CD4-positive, alpha-beta T cell treated with Interleukin-15 for 1 hour (primary cell): Measurements from ENCODE around the gene BTD.

Source experiments
- DNase-seq: peaks from one replicate; pipeline ENCODE4 v3.0.0-alpha.2; 2020

Gene BTD

GRCh38 chr3:15638193-15638890, 36.8 kb downstream of the BTD start:
- no peak for DNase-seq

DNA sequence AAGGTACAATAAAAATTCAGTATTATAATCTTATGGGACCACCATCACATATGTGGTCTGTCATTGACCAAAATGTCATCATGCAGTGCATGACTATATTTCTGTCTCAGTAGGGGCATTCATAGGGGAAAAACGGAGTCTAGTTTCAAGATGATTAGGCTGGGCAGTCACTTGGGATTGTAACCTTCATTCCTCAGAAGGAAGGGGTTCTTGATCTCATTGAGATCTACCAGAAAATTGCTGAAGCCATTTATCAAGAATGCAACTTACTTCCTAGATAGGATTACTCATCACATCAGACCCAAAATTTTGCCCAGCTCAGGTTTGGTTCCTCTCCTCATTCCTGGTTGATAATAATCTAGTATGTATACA, 37.3 kb downstream of the BTD start:
- DNase-seq: no peak

- no peak for DNase-seq
Measured at GRCh38 chr3:15645246-15645645, 43.7 kb downstream of the BTD start.

- DNase-seq: no peak
Measured at GRCh38 chr3:15645740-15646501, 44.4 kb downstream of the BTD start.

GRCh38 chr3:15646851-15647511, 45.4 kb downstream of the BTD start:
- no peak for DNase-seq

DNA sequence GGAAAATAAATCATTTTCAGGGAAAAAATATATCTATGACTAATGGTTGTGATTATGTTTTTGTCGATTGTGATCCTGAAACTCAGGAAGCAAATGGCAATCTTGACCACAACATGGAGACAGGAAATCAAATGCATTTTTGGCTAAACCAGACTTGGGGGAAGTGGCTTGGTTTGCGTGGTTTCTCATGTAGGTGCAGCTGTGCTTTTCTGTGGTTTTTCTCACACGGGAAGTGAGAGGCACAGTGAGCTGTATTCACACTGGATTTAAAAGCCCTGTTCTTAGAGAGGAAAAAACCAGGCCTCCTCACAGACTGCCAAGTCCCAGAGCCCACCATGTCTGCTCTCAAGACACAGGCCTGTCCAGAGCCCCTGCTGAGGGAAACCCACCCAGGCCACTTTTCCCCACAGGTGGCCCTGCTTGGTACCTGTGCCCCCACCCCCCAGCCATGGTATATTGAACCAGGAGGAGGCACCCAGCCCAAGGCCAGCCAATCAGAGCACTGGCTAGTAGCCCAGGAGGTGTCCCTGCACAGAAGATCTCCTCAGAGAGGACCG, 46.1 kb downstream of the BTD start:
- DNase-seq: peak; percentile 60

DNA sequence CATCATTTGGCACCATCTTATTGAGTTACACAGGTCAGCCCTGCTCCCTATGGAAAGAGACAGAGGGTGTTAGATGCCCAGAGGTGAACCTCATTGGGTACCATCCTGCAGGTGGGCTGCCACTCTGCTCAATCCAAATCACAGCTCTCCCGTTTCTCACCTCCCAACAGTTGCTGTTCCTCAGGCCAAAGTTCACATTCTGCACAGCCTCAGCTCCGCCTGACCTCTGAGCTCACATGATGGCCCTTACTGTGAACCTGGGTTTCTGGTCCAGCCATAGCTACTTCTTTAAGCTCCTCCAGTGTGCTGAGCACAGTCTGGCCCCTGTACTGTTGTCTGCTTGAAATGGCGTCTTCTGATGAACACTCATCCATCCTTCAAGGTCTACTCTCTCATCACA, 47.8 kb downstream of the BTD start:
- DNase-seq: no peak

DNA sequence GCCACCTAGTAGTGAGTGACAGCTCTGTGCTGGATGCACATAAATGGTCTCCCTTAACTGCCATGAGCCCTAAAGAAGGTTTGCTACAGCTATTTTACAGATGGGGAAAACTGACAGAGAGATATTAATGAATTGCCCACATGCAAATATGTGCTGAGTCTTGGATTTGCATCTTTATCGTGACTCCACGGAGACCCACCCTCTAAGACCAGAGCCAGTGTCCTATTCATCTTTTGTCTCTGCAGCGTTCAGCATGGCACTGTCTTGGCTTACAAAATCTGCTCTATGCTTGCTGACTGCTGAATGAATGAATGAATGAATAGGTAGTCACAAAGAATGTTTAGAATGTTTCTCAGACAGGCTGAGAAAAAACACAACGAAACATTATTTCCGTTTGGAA, 48.3 kb downstream of the BTD start:
- DNase-seq: no peak

GRCh38 chr3:15651396-15651795, 49.9 kb downstream of the BTD start:
- DNase-seq: no peak

GRCh38 chr3:15653321-15653720, 51.8 kb downstream of the BTD start:
- DNase-seq: no peak

- no peak for DNase-seq
Measured at GRCh38 chr3:15654127-15654526, 52.6 kb downstream of the BTD start.

DNA sequence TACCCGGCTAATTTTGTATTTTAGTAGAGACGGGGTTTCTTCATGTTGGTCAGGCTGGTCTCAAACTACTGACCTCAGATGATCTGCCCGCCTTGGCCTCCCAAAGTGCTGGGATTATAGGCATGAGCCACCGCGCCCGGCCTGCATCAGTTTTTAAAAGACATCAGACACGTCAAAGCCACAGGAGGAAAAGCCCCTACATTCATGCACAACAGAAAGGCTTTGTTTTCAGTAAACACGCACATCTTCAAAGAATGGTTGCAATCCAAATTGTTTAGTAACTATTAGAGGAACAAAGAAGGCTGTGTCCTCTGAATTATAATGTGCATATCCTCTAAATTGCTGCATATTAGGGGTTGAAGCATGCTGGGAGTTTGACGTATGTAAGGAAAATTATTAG, 53.3 kb downstream of the BTD start:
- no peak for DNase-seq

DNA sequence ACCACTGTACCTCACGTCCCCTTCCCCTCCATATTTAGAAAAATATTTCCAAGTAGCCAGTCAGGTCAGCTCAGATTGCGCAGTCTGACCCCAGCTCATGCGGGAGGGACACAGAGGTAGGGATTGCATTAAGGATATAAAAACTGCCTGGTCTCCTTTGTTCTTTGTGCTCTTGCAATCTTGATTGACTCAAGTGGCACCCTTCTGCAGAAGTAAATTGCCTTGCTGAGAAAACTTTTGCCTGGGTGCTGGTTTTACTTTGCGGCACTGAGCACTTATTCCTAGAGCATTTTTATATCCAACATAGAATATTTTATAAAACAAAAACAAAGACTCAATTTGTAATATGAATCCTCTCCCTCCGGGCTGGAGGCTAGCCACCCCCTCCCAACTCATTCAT, 54.8 kb downstream of the BTD start:
- DNase-seq: no peak

DNA sequence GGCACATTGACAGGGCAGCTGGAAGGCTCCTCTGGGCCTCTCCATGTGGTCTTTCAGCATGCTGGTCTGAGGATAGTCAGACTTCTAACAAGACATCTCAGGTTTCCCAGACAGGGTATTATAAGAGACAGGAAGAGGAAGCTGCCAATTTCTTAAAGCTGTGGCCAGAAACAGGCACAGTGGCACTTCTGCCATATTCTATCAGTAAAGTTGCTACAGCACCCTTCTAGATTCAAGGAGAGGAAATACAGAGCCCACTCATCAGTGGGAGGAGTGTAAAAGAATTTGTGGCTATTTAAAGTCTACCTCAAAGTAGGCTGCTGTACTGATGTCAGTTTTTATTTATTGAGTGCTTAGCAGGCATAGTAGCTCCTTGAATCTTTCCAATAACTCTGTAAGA, 55.5 kb downstream of the BTD start:
- DNase-seq: no peak

GRCh38 chr3:15659254-15659975, 57.9 kb downstream of the BTD start:
- DNase-seq: no peak

- no peak for DNase-seq
Measured at GRCh38 chr3:15660055-15660935, 58.8 kb downstream of the BTD start.

GRCh38 chr3:15664144-15664543, 62.6 kb downstream of the BTD start:
- DNase-seq: no peak

GRCh38 chr3:15665510-15666150, 64.1 kb downstream of the BTD start:
- DNase-seq: no peak

DNA sequence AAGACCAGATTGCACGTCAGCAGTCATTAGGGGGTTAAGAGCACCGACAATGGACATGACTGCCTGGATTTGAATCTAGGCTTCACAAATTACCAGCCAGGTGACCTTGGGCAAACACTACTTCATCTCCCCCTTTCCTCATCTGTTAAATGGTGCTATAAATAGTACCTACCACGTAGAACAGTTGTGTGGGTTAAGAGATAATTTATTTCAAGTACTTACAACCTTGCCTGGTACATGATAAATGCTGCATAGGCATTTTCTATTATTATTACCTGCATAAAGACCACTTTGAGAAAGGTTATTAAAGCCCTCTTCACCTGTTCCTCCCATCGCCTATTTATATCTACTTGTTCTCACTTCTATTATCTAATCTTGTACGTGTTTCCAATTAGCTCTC, 64.7 kb downstream of the BTD start:
- no peak for DNase-seq

DNA sequence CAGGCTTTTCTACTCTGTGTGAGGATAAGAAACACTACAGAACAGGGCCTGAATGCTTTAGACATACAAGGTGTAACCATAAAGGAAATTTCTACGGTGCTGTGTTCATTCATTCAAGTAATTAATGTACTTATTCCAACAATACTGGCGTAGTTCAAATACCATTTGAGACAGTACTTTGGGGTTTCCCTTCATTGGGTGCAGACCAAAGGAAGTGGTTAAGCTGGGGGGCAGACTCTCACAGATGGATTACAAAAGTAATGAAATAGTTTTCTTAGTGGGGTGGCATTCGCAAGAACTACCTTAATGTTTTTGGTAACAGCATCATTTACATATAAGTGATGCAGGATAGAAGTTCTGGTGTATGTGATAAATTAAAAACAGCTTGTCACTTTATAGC, 65.9 kb downstream of the BTD start:
- peak; percentile 29 for DNase-seq

DNA sequence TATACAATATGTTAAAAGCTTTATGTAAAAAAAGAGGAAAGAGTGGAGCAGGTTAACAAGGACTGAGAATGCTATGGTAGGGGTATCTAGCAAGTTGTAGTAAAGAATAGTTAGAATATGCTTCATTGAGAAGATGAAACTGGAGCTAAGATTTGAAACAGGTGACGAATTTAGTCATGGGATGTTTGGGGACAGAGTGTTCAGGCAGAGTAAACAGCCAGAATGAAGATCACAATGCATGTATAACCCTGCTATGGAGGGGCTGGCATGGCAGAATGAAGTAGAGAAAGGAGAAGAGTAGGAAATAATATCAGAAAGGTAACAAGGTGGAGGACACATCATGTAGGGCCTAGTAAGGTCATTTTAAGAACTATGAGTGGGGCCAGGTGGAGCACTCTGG, 72.0 kb downstream of the BTD start:
- no peak for DNase-seq

DNA sequence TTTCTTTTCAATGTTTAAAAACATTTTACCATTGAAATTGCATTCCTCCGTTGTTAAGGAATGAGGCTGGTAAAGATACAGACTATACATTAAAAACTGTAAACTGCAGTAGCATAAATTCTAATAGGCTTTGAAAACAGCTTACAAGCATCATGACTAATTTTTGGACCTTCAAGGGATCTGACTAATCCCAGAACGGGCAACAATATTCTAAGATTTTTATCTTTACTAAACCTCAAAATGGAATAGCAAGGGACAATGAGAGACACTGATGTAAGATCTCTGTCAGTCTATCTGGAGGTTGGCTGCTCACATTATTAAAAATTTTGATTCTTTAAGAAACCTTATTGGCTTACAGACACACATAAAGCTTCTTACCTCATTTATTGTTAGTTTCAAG, 74.7 kb downstream of the BTD start:
- DNase-seq: no peak
